Fibroblast of lung (primary cell): Measurements from ENCODE around the gene PIK3AP1. TPM values are rescaled to one million over a fixed set of nuclear protein-coding genes. Genes with fewer than 3 reads are reported as not detected.
"Not testable (repeated sequence)": the region's sequence is repeated elsewhere in the genome, so short reads cannot be mapped to it uniquely, and the experiment has no call there.

ENCODE experiments used
- DNase-seq, 2 donors: peaks; one replicate each; pipeline versions ENCODE4 v3.0.0 to v3.0.0-alpha.2; 2010; ENCODE audit warnings: low read depth in 2 of 2
- H2AFZ ChIP-seq: 2 replicates; pipeline ENCODE4 v1.5.1; 2012; ENCODE audit warnings: low read length, control low read depth, inconsistent platforms
- H3K27ac ChIP-seq: 2 replicates; pipeline ENCODE4 v1.5.1; 2011; ENCODE audit warnings: low read length, control low read depth; ENCODE audit not compliant: insufficient read depth
- H3K27me3 ChIP-seq: 2 replicates; pipeline ENCODE4 v1.5.1; 2011; ENCODE audit warnings: mild to moderate bottlenecking, low read length; ENCODE audit not compliant: control insufficient read depth, insufficient read depth
- H3K36me3 ChIP-seq: 2 replicates; pipeline ENCODE4 v1.5.1; 2011; ENCODE audit warnings: low read length; ENCODE audit not compliant: control insufficient read depth, insufficient read depth
- H3K4me1 ChIP-seq: 2 replicates; pipeline ENCODE4 v1.5.1; 2011; ENCODE audit warnings: low read length; ENCODE audit not compliant: control insufficient read depth, insufficient read depth; ENCODE audit errors: extremely low read depth
- H3K4me2 ChIP-seq: 2 replicates; pipeline ENCODE4 v1.5.1; 2011; ENCODE audit warnings: low read length, control low read depth; ENCODE audit not compliant: insufficient read depth; ENCODE audit errors: extremely low read depth
- H3K4me3 ChIP-seq, 4 experiments: fragments of 200-600 bp in 1 of 4; sonication (generic) in 1 of 4; replicated peaks in 1 of 4; 2 replicates each; pipeline ENCODE4 v1.5.1; 2011 to 2016; ENCODE audit warnings: low read length in 4 of 4, low read depth in 3 of 4, mild to moderate bottlenecking in 3 of 4, control low read depth in 2 of 4, inconsistent platforms in 1 of 4, mixed read lengths in 1 of 4; ENCODE audit not compliant: insufficient read depth in 1 of 4; ENCODE audit errors: control extremely low read depth in 1 of 4
- H3K79me2 ChIP-seq: 2 replicates; pipeline ENCODE4 v1.5.1; 2012; ENCODE audit warnings: mild to moderate bottlenecking, low read length, inconsistent platforms; ENCODE audit not compliant: control insufficient read depth, insufficient read depth
- H3K9ac ChIP-seq: 2 replicates; pipeline ENCODE4 v1.5.1; 2011; ENCODE audit warnings: mild to moderate bottlenecking, low read length, control low read depth; ENCODE audit not compliant: insufficient read depth
- H3K9me3 ChIP-seq: 2 replicates; pipeline ENCODE4 v1.5.1; 2012; ENCODE audit warnings: low read depth, low read length; ENCODE audit not compliant: control insufficient read depth, insufficient read depth
- H4K20me1 ChIP-seq: 2 replicates; pipeline ENCODE4 v1.5.1; 2011; ENCODE audit warnings: low read length; ENCODE audit not compliant: control insufficient read depth, insufficient read depth; ENCODE audit errors: extremely low read depth
- CTCF ChIP-seq, 2 donors: IDR thresholded peaks in 1 of 2; conservative IDR thresholded peaks in 1 of 2; 1 replicate in 1 of 2; 2 replicates in 1 of 2; pipeline ENCODE4 v1.5.1; 2011 to 2012; ENCODE audit warnings: low read length in 2 of 2, control low read depth in 1 of 2, inconsistent platforms in 1 of 2, low read depth in 1 of 2, mild to moderate bottlenecking in 1 of 2
- EZH2 ChIP-seq: IDR thresholded peaks from 2 replicates; pipeline ENCODE4 v1.5.1; 2012; ENCODE audit warnings: low read length, control low read depth, mild to moderate bottlenecking; ENCODE audit errors: missing control alignments
- polyA plus RNA-seq, 2 donors: library from polyadenylated mRNA; depleted of rRNA in 1 of 2; stranded (reverse) in 1 of 2; unstranded in 1 of 2; fragments of >200 nt; gene quantifications; 2 replicates each; pipeline ENCODE4 v1.2.1, GENCODE V29; 2011 to 2012; ENCODE audit warnings: missing spikeins in 1 of 2
- total RNA-seq: library from RNA; depleted of rRNA; stranded (reverse); fragments of >200 nt; gene quantifications from 2 replicates; pipeline ENCODE4 v1.2.1, GENCODE V29; 2014

The PIK3AP1 gene
- total and polyA plus RNA-seq, 2 donors (not counting 1 experiment from before 2014, with no cell fraction given), result 0.17 to 0.24 TPM

GRCh38 chr10:96548589-96548988 lies 171.7 kb downstream of the PIK3AP1 start:
- H3K4me2 ChIP-seq, result no peak overlapping the region
- no peaks in the 10 kb centered on the region for H3K4me1 ChIP-seq
- no peak overlapping the region for H3K4me3 ChIP-seq
- H2AFZ ChIP-seq, result no peak overlapping the region
- TF ChIP-seq EZH2 (no peak), CTCF (conservative IDR thresholded peaks at IDR 0.05 in 1 of 2, IDR thresholded peaks at IDR 0.05 in 1 of 2; ENCODE audit: low read depth in 1 of 2, low read length in 2 of 2) (no peak)
- DNase-seq, result no peak
- H3K9me3 ChIP-seq, result no peaks in the 10 kb centered on the region
- peaks cover 2% of the 10 kb centered on the region for H3K79me2 ChIP-seq
- H3K36me3 ChIP-seq, result no peaks in the 10 kb centered on the region
- H3K9ac ChIP-seq, result no peak overlapping the region
- no peaks in the 10 kb centered on the region for H3K27me3 ChIP-seq
- no peak overlapping the region for H3K27ac ChIP-seq
- H4K20me1 ChIP-seq, result peaks cover 2% of the 10 kb centered on the region

GRCh38 chr10:96545558-96545957 lies 174.8 kb downstream of the PIK3AP1 start:
- not testable (repeated sequence) for H3K27me3 ChIP-seq, H3K27ac ChIP-seq, DNase-seq, H3K4me2 ChIP-seq, H3K79me2 ChIP-seq, H3K36me3 ChIP-seq, H3K9me3 ChIP-seq, H3K9ac ChIP-seq, H4K20me1 ChIP-seq, H3K4me1 ChIP-seq, H3K4me3 ChIP-seq, H2AFZ ChIP-seq

Other genes with a start within 250 kb of the PIK3AP1 start
- 0.17 and 0.26 TPM in 2 replicates for gene TLL2, start 206.6 kb downstream of the PIK3AP1 start, total RNA-seq
- 0.01 and 0.05 TPM in 2 replicates for gene TLL2, start 206.6 kb downstream of the PIK3AP1 start, polyA plus RNA-seq
- gene TM9SF3, start 133.5 kb downstream of the PIK3AP1 start, total RNA-seq, result 92.7 and 103 TPM in 2 replicates
- 73.4 and 107 TPM in 2 replicates for gene TM9SF3, start 133.5 kb downstream of the PIK3AP1 start, polyA plus RNA-seq
- gene LCOR, start 111.8 kb upstream of the PIK3AP1 start, total RNA-seq, result 10.3 and 15.7 TPM in 2 replicates
- gene LCOR, start 111.8 kb upstream of the PIK3AP1 start, polyA plus RNA-seq, result 15.0 and 15.2 TPM in 2 replicates